WI38 (cell line): ENCODE data around the gene EHMT2.
"Not testable (repeated sequence)": the region's sequence is repeated elsewhere in the genome, so short reads cannot be mapped to it uniquely, and the experiment has no call there.

Experiments used
- H3K4me3 ChIP-seq: 2 replicates; pipeline ENCODE4 v1.5.1; 2011; ENCODE audit warnings: low read depth, mild to moderate bottlenecking, control low read depth, low read length
- CTCF ChIP-seq: IDR thresholded peaks from 2 replicates; pipeline ENCODE4 v1.5.1; 2012; ENCODE audit warnings: low read depth, mild to moderate bottlenecking, control low read depth, low read length

The EHMT2 gene

GRCh38 chr6:31861150-31861549 is 36.3 kb downstream of the EHMT2 start:
- no peak overlapping the region for H3K4me3 ChIP-seq
- no peak for TF ChIP-seq CTCF

GRCh38 chr6:31860349-31860748 is 37.1 kb downstream of the EHMT2 start:
- H3K4me3 ChIP-seq: no peak overlapping the region
- TF ChIP-seq CTCF: no peak

GRCh38 chr6:31859923-31860322 is 37.6 kb downstream of the EHMT2 start:
- no peak for TF ChIP-seq CTCF
- no peak overlapping the region for H3K4me3 ChIP-seq

- no peak overlapping the region for H3K4me3 ChIP-seq
- no peak for TF ChIP-seq CTCF
These were observed 38.8 kb downstream of the EHMT2 start for GRCh38 chr6:31858707-31859106.

- H3K4me3 ChIP-seq: not testable (repeated sequence)
These were observed 39.7 kb downstream of the EHMT2 start for GRCh38 chr6:31857774-31858173.

GRCh38 chr6:31851980-31852718 is 45.3 kb downstream of the EHMT2 start:
- H3K4me3 ChIP-seq: not testable (repeated sequence)

GRCh38 chr6:31851485-31851832 is 46.0 kb downstream of the EHMT2 start:
- no peak for TF ChIP-seq CTCF
- no peak overlapping the region for H3K4me3 ChIP-seq

- H3K4me3 ChIP-seq: no peak overlapping the region
These were observed 46.6 kb downstream of the EHMT2 start for GRCh38 chr6:31850765-31851484.

More at GRCh38 chr6:31850765-31851484, 46.6 kb downstream of the EHMT2 start:
- TF ChIP-seq CTCF: no peak
